Measurements from ENCODE around the gene ANGPT4. TPM values are rescaled to one million over a fixed set of nuclear protein-coding genes. Genes with fewer than 3 reads are reported as not detected.

ANGPT4 gene
- total RNA-seq, 1 experiment from 2014 or later: not detected

GRCh38 chr20:940926-941325 lies 24.8 kb upstream of the ANGPT4 start:
- DNase-seq (ENCODE audit: low spot score): no peak

GRCh38 chr20:939606-940005 lies 23.5 kb upstream of the ANGPT4 start:
- DNase-seq (ENCODE audit: low spot score): no peak

- no peak for DNase-seq (ENCODE audit: low spot score)
Measured at GRCh38 chr20:934186-934840, 18.2 kb upstream of the ANGPT4 start.

- DNase-seq (ENCODE audit: low spot score): no peak
Measured at GRCh38 chr20:933029-933428, 16.9 kb upstream of the ANGPT4 start.

- no peak for DNase-seq (ENCODE audit: low spot score)
Measured at GRCh38 chr20:931401-931800, 15.3 kb upstream of the ANGPT4 start.

GRCh38 chr20:926670-927069 lies 10.5 kb upstream of the ANGPT4 start:
- DNase-seq (ENCODE audit: low spot score): no peak

- no peak for DNase-seq (ENCODE audit: low spot score)
Measured at GRCh38 chr20:925516-925915, 9.4 kb upstream of the ANGPT4 start.

- DNase-seq (ENCODE audit: low spot score): no peak
Measured at GRCh38 chr20:924639-925038, 8.5 kb upstream of the ANGPT4 start.

GRCh38 chr20:922781-923180 lies 6.6 kb upstream of the ANGPT4 start:
- DNase-seq (ENCODE audit: low spot score): no peak

GRCh38 chr20:921068-921467 lies 4.9 kb upstream of the ANGPT4 start:
- DNase-seq (ENCODE audit: low spot score): no peak

GRCh38 chr20:920311-920710 lies 4.2 kb upstream of the ANGPT4 start:
- no peak for DNase-seq (ENCODE audit: low spot score)

GRCh38 chr20:919491-919916 lies 3.4 kb upstream of the ANGPT4 start:
- DNase-seq (ENCODE audit: low spot score): no peak

GRCh38 chr20:917416-917815 lies 1.3 kb upstream of the ANGPT4 start:
- no peak for DNase-seq (ENCODE audit: low spot score)

- no peak for DNase-seq (ENCODE audit: low spot score)
Measured at GRCh38 chr20:916825-917224, 691 bp upstream of the ANGPT4 start.

GRCh38 chr20:914727-915498 lies 1.2 kb downstream of the ANGPT4 start:
- DNase-seq (ENCODE audit: low spot score): peak; percentile 62

- no peak for DNase-seq (ENCODE audit: low spot score)
Measured at GRCh38 chr20:913306-913849, 2.8 kb downstream of the ANGPT4 start.

GRCh38 chr20:911882-912600 lies 4.1 kb downstream of the ANGPT4 start:
- DNase-seq (ENCODE audit: low spot score): no peak

GRCh38 chr20:910870-911770 lies 5.0 kb downstream of the ANGPT4 start:
- DNase-seq (ENCODE audit: low spot score): peak; percentile 19

- no peak for DNase-seq (ENCODE audit: low spot score)
Measured at GRCh38 chr20:910132-910869, 5.8 kb downstream of the ANGPT4 start.

GRCh38 chr20:909641-910040 lies 6.5 kb downstream of the ANGPT4 start:
- DNase-seq (ENCODE audit: low spot score): no peak
